MM.1S (cell line): Measurements from ENCODE around the gene ATRX.

Experiments
- CTCF ChIP-seq: fragments of 300-600 bp; sonication (generic); IDR thresholded peaks from 2 replicates; pipeline ENCODE4 v1.5.1; 2016; ENCODE audit warnings: antibody characterized with exemption, low read length, mixed read lengths
- EZH2phosphoT487 ChIP-seq: fragments of 300-600 bp; sonication (generic); IDR thresholded peaks from 2 replicates; pipeline ENCODE4 v1.6.1; 2018; ENCODE audit warnings: antibody characterized with exemption, low read length

- TF ChIP-seq CTCF (no peak), EZH2phosphoT487 (no peak)
Measured at GRCh38 chrX:77561372-77561771, 224.6 kb downstream of the ATRX start.
